Prostate gland (tissue), 2 donors: Measurements from ENCODE around the gene SP7.

ENCODE experiments used
- POLR2A ChIP-seq: fragments of 450-650 bp; IDR thresholded peaks from one replicate; pipeline ENCODE4 v1.6.1; 2016; ENCODE audit warnings: antibody characterized with exemption, mild to moderate bottlenecking
- TF ChIP-seq, protein P1 (sequence below), 4 experiments: fragments of 200-600 bp in 2 of 4; fragments of 450-650 bp in 2 of 4; sonication (generic) in 2 of 4; IDR thresholded peaks; 1 replicate in 3 of 4; 2 replicates in 1 of 4; pipeline ENCODE4 v1.5.1; 2016 to 2019; ENCODE audit warnings: antibody characterized with exemption in 4 of 4, mild to moderate bottlenecking in 2 of 4, moderate library complexity in 2 of 4

DNA sequence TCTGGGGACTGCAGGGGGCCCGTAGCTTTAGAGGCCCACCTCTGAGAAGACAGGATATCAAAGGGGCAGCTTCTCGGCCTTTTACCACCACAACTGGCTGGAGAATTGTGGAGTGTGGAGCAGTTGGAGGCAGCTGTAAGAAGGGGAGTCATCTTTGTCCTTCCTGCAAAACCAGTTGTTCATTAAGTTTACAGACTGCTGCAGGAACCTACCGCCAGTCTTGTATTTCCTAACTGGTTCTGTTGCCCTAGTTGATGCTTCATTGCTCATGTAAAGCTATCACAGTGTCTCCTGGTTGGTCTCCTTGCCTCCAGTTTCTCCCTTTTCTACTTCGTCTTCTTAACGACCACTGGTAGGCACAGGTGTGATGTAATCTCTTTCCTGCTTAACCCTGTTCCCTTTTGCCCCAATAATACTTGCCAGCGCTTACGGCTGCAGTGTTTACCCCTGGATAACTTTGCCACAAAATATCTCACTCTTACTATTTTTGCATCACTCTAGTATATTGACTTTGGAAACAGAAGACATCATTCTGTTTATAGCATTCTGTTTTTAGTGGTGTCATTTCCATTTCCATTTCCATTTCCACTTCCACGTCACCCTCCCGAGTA, 56.2 kb downstream of the SP7 start:
- TF ChIP-seq, protein P1, sequence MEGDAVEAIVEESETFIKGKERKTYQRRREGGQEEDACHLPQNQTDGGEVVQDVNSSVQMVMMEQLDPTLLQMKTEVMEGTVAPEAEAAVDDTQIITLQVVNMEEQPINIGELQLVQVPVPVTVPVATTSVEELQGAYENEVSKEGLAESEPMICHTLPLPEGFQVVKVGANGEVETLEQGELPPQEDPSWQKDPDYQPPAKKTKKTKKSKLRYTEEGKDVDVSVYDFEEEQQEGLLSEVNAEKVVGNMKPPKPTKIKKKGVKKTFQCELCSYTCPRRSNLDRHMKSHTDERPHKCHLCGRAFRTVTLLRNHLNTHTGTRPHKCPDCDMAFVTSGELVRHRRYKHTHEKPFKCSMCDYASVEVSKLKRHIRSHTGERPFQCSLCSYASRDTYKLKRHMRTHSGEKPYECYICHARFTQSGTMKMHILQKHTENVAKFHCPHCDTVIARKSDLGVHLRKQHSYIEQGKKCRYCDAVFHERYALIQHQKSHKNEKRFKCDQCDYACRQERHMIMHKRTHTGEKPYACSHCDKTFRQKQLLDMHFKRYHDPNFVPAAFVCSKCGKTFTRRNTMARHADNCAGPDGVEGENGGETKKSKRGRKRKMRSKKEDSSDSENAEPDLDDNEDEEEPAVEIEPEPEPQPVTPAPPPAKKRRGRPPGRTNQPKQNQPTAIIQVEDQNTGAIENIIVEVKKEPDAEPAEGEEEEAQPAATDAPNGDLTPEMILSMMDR (IDR thresholded peaks at IDR 0.05), result no peak
- TF ChIP-seq POLR2A, result no peak
